ENCODE data around the gene CRBN. TPM values are rescaled to one million over a fixed set of nuclear protein-coding genes. Genes with fewer than 3 reads are reported as not detected.

CRBN gene
- total RNA-seq, 1 donor from 2014 or later: 20.4 TPM

GRCh38 chr3:3113042-3113709 is 66.3 kb downstream of the CRBN start:
- DNase-seq (ENCODE audit: low spot score): no peak
- no peak for ATAC-seq

- DNase-seq (ENCODE audit: low spot score) (no peak), ATAC-seq (no peak)
Measured at GRCh38 chr3:3110749-3111361, 68.6 kb downstream of the CRBN start.

DNA sequence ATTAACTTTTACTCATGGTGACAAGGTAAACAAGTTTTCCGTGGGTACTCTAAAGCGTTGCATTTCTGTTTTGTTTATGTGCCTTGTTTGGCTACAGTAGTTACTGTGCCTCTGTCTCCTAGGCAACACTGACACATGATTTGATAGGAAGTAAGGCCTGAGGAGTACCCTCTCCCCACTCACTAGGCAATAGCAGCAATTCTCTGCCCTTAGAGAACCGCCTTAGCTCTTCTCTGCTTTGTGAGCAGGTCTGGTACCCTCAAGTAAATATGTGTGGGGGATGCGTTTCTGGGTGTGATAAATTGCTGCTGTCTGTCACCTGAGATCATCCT is 69.2 kb downstream of the CRBN start, which contains the start of gene IL5RA:
Gene IL5RA, minus strand, starts transcription at position 76 of the 332 bp plus-strand sequence. CDS start 5,390 bp downstream, outside the sequence.
- DNase-seq (ENCODE audit: low spot score): no peak
- no peak for ATAC-seq

- ATAC-seq (no peak), DNase-seq (ENCODE audit: low spot score) (no peak)
Measured at GRCh38 chr3:3109407-3110298, 69.8 kb downstream of the CRBN start.

DNA sequence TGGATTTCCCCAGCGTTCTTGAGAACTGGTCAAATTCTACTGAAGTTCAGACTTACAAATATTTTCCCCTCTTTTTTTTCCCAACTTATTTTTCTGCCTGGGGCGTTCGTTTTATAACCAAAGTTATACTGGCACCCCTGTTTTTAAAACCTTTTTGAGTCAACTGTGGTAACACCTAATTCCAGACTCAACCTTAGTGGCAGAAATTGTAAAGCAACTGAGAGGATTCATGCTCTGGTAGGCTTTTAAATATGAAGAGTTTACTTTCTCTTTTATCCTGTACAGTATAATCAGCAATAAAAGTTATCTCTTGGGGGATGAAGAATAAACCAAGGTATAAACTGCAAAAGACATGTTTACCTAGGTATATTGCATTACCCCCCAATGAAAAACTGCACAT is 71.6 kb downstream of the CRBN start:
- DNase-seq (ENCODE audit: low spot score): no peak
- ATAC-seq: no peak

DNA sequence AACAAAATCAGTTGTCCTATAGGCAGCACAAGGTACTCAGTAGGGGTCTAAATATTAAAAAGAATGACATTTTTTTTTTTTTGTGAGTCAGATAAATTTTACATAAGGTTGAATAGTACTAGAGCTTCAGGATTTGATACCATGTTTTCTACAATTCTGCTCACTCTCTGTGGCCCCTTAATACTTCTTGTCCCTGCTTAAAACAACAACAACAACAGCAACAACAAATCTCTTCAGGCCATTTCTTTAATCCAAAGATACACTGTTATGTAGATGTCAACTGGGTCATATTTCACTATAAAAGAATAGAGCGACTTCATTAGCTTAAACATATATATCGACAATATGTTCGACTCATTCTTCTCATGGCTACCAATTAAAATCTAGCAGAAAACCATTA is 72.3 kb downstream of the CRBN start:
- no peak for ATAC-seq
- DNase-seq (ENCODE audit: low spot score): no peak

- DNase-seq (ENCODE audit: low spot score) (no peak), ATAC-seq (no peak)
Measured at GRCh38 chr3:3105815-3106214, 73.7 kb downstream of the CRBN start.

DNA sequence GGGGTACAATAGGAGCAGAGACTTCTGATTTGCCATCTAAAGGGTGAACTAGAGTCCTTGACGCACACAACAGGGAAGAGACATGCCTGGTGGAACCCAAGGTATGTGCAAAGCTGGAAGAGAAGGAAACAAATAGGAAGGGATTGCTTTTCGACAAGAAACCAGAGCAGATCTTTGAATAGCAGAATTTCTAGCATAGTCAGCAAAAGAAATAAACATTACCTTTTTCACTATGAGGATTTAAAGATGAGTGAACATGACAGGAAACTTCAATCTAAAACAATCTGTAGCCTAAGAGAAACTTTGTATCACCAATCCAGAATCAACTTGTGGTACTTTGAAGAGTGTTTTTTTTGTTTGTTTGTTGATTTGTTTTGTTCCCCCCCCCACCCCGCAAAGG is 74.2 kb downstream of the CRBN start:
- no peak for ATAC-seq
- no peak for DNase-seq (ENCODE audit: low spot score)

GRCh38 chr3:3102751-3103150 is 76.7 kb downstream of the CRBN start:
- DNase-seq (ENCODE audit: low spot score) (no peak), ATAC-seq (no peak)

DNA sequence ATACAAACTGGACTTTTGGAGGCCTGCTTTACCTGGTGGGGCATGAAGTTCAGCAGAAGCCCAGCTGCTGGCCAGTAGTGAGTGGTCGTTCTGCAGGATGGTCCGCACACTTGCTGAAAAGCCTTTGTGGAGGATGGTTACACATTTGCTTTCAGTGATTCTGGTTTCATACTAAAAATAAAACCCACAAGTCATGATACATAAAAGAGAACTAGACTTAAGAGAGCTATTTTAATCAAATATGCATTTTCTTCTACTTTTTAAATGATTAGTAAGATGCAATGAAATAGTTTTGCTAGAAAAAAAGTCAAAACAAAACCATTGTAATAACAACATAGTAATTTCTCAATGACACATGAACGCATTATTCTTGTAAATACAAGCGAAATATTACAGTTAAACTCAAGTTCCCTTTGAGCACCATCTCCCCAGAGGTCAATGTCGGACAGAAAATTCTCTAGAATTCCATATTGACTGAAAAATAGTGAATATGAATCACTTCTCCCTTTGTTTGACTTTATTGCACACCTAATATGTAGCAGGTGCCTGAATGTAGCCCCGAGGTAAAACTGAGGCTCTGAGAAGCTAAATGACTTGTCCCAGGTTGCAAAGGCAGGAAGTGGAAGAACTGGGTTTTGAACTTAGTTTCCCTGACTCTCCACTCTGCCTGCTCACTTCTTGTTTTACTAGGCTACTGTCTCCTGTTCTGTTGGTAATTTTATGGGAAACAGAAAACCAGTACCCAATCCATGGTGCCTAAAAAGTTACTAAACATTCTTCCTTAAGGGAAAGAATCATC is 77.6 kb downstream of the CRBN start:
- ATAC-seq (no peak), DNase-seq (ENCODE audit: low spot score) (no peak)

Other genes starting within 250 kb of the CRBN start
- not detected for gene IL5RA, start 69.3 kb downstream of the CRBN start, total RNA-seq
- 8.0 TPM for gene TRNT1, start 52.8 kb downstream of the CRBN start, total RNA-seq